GM13977 (cell line): ENCODE results near the gene RNGTT.

Experiments used
- DNase-seq: peaks from one replicate; pipeline ENCODE4 v3.0.0; 2012; ENCODE audit warnings: low spot score
- in situ Hi-C: fragments of 300-500 bp; cut with MboI; formaldehyde crosslinking; loops from one replicate; pipeline ENCODE4 v1.12.0; 2022; ENCODE audit warnings: low sequenced_read_pairs, low pct_unique_long_range_greater_than_20kb, mixed read lengths, inconsistent platforms; ENCODE audit not compliant: unreplicated experiment
- TF ChIP-seq, protein P1 (sequence below): IDR thresholded peaks from 2 replicates; pipeline ENCODE4 v1.5.1; 2012; ENCODE audit warnings: mild to moderate bottlenecking, control low read depth; ENCODE audit not compliant: insufficient read depth; ENCODE audit errors: extremely low read depth, missing control alignments

Gene RNGTT

DNA sequence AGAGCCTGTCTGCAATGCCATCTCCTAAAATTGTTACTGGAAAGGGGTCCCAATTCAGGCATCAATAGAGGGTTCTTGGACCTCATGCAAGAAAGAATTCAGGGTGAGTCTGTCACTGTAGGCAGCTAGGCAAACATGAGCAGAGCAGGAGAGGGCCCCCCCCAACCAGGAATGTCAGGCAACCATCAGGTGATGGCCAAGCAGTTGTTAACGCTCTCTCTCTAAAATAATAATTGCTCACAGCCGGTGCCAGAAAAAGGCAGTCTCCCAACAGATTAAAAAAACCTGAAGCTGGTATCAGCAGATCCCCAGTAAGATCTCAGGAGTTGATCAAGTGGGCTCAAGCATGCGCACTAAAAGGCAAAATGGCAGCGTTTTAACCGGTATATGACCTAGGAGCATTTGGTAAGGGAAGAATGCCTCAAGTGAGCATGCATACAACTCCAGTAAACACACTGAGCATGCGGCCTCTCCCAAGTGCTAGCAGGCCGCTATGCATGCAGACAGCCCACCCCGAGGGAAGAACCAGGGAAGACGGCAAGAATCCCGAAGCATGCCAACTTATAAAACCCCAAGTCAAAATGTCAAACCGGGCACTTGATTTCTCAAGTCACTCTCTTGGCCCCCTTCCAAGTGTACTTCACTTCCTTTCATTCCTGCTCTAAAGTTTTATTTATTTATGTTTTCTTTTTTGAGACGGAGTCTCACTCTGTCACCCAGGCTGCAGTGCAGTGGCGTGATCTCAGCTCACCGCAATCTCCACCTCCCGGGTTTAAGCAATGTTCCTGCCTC lies 44.0 kb upstream of the RNGTT start:
- in situ Hi-C loops, result no loop called here
- no peak for DNase-seq

DNA sequence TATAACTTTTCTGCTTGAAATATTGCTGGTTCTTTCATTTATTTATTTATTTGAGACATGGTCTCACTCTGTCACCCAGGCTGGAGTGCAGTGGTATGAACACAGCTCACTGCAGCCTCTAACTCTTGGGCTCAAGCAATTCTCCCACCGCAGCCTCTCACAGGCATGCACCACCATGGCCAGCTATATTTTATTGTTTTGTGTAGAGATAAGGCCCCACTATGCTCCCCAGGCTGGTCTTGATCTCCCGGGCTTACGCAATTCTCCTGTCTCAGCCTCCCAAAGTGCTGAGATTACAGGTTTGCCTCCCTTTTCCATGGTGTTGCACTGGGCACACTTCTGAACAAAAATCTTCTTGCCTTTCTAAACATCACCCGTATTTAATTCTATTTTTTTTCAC lies 39.1 kb upstream of the RNGTT start:
- TF ChIP-seq, protein P1, sequence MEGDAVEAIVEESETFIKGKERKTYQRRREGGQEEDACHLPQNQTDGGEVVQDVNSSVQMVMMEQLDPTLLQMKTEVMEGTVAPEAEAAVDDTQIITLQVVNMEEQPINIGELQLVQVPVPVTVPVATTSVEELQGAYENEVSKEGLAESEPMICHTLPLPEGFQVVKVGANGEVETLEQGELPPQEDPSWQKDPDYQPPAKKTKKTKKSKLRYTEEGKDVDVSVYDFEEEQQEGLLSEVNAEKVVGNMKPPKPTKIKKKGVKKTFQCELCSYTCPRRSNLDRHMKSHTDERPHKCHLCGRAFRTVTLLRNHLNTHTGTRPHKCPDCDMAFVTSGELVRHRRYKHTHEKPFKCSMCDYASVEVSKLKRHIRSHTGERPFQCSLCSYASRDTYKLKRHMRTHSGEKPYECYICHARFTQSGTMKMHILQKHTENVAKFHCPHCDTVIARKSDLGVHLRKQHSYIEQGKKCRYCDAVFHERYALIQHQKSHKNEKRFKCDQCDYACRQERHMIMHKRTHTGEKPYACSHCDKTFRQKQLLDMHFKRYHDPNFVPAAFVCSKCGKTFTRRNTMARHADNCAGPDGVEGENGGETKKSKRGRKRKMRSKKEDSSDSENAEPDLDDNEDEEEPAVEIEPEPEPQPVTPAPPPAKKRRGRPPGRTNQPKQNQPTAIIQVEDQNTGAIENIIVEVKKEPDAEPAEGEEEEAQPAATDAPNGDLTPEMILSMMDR, result no peak
- DNase-seq, result no peak

More for the DNA sequence above, 44.0 kb upstream of the RNGTT start:
- TF ChIP-seq, protein P1, result no peak

DNA sequence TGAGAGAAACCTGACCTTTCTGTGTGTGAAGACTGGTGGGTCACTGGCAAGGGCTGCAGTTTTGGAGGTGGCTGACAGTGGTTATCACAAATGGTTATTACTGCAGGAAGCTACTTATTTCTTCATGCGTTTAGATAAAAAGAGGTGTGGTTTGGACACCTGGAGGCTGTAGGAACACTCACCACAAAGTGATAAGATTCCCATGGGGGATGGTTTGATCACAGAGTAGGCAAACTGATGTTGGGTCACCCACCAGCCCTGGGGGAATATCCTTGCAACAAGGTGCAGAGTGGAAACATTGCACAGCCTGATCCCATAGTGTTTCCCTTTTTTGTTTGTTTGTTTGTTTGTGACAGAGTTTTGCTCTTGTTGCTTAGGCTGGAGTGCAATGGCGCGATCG lies 33.9 kb upstream of the RNGTT start:
- TF ChIP-seq, protein P1, result no peak
- in situ Hi-C loops, result loop anchor here (25.0 kb wide), 2 partner anchors 240 to 390 kb away; no protein-coding TSS in a partner anchor
- DNase-seq, result no peak

More for the DNA sequence above, 39.1 kb upstream of the RNGTT start:
- in situ Hi-C loops, result no loop called here

DNA sequence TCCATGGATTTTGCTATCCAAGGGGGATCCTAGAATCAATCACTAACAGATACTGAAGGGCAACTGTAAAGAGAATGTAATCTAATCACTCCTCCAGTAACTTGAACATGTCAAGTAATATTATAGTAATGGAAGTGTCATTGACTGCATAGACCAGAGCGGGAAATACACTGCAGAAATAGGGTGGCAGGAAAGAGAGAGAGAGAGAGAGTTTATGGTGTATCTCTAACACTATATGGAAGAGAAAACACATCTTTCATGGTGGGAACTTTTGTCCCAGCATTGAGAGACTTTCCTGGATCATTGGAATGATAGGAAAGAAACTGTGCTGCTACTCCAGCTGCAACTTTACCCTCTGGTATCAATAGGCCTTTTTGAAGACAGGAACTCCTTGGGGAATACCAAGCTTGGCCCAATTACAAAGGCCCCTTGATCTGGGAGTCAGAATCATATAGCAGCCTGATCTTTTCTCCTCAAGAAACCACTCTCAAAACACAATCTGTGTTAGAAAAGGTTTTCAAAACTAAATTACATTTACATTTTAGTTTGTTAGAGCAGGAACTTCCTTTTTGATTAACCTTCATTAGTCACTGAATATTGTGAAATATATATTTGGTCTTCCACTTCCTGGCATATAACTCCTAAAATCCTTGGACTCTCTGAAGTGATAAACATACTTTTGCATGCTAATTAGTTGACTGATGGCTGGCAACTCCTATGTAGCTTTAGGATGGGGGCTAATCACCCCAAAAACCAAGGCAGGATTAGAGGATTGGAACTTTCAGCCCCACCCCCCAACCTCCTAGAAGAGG lies 29.5 kb upstream of the RNGTT start:
- in situ Hi-C loops, result loop anchor here (25.0 kb wide), 2 partner anchors 244 to 394 kb away; no protein-coding TSS in a partner anchor
- TF ChIP-seq, protein P1, result no peak
- DNase-seq, result no peak

DNA sequence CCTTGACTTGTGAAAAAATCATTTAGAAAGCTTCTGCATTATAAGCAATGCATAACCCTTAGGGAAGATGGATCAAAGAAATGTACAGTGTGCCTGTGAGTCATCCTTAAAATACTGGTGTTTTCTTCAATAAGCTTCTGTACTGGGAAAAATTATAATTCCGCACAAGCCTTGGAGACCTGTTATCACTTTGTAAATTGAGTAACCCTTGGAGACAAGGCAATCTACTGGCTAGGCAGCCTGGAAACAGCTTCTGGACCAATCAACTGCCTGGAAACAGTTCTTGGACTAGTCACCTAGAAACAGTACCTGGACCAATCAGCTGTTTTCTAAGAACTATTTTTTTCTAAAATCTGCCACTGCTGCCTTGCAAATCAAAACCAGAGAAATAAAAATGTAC lies 25.8 kb upstream of the RNGTT start:
- no peak for DNase-seq
- in situ Hi-C loops, result loop anchor here (25.0 kb wide), 2 partner anchors 248 to 398 kb away; no protein-coding TSS in a partner anchor
- TF ChIP-seq, protein P1, result no peak

DNA sequence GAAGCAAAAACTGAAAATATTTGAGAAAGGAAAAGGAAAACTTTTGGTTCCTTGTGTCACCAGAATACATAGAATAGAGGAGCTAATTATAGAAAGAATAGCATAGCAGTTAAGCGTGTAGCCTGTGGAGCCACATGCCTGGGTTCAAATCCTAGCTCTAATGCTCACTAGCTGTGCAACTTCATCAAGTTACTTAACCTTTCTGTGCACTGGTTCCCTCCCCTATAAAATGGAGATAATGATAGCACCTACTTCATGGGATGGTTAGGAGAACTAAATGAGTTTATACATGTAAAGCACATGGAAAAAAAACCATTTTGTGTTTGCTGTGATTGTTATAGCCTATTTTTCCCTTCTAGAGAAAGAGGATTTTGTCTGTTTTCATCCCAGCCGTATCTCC lies 24.5 kb upstream of the RNGTT start:
- TF ChIP-seq, protein P1, result no peak
- in situ Hi-C loops, result loop anchor here (25.0 kb wide), 2 partner anchors 249 to 399 kb away; no protein-coding TSS in a partner anchor
- DNase-seq, result no peak
